CD4-positive, alpha-beta memory T cell (primary cell): ENCODE data around the gene EXO1. TPM values are rescaled to one million over a fixed set of nuclear protein-coding genes. Genes with fewer than 3 reads are reported as not detected.
"Not testable (repeated sequence)": the region's sequence is repeated elsewhere in the genome, so short reads cannot be mapped to it uniquely, and the experiment has no call there.

Experiments used
- CTCF ChIA-PET: fragments of 350-600 bp; sonication (Branson Sonifier 250); formaldehyde crosslinking; loops from one replicate; lab custom pipeline; 2021; ENCODE audit warnings: inconsistent platforms; ENCODE audit not compliant: partially characterized antibody; lab: Charles Lee
- POLR2A ChIA-PET: fragments of 350-600 bp; sonication (Branson Sonifier 250); formaldehyde crosslinking; loops from one replicate; lab custom pipeline; 2021; ENCODE audit not compliant: partially characterized antibody; lab: Charles Lee
- DNase-seq, 5 donors: peaks; one replicate each; pipeline versions ENCODE4 v3.0.0 to v3.0.0-alpha.2; 2020 to 2022; ENCODE audit warnings: mixed read lengths in 1 of 5
- H3K27ac ChIP-seq: one replicate; pipeline ENCODE4 v1.7.0; 2013; ENCODE audit warnings: low read depth, low read length
- H3K27me3 ChIP-seq: 2 replicates; pipeline ENCODE4 v1.7.0; 2013; ENCODE audit warnings: mild to moderate bottlenecking, low read length, moderate library complexity; ENCODE audit not compliant: insufficient read depth
- H3K36me3 ChIP-seq: 2 replicates; pipeline ENCODE4 v1.7.0; 2013; ENCODE audit warnings: mild to moderate bottlenecking, low read length, moderate library complexity; ENCODE audit not compliant: insufficient read depth
- H3K4me1 ChIP-seq: 2 replicates; pipeline ENCODE4 v1.7.0; 2013; ENCODE audit warnings: mild to moderate bottlenecking, low read length, moderate library complexity; ENCODE audit not compliant: insufficient read depth
- H3K4me3 ChIP-seq, 2 donors: one replicate each; pipeline ENCODE4 v1.7.0; 2013; ENCODE audit warnings: low read length in 2 of 2, mild to moderate bottlenecking in 1 of 2
- H3K9me3 ChIP-seq, 2 donors: one replicate each; pipeline ENCODE4 v1.7.0; 2013; ENCODE audit warnings: low read length in 2 of 2, control low read depth in 1 of 2; ENCODE audit not compliant: control insufficient read depth in 1 of 2
- H3K27ac Mint-ChIP-seq, 7 donors: one replicate each; pipeline ENCODE4 v1.8.0; 2020 to 2021; ENCODE audit warnings: mixed read lengths in 7 of 7, mild to moderate bottlenecking in 6 of 7, inconsistent platforms in 3 of 7, moderate library complexity in 3 of 7
- H3K27me3 Mint-ChIP-seq, 2 donors: one replicate each; pipeline ENCODE4 v1.8.0; 2020 to 2021; ENCODE audit warnings: mixed read lengths in 2 of 2
- H3K36me3 Mint-ChIP-seq, 2 donors: one replicate each; pipeline ENCODE4 v1.8.0; 2020 to 2021; ENCODE audit warnings: mixed read lengths in 2 of 2, inconsistent platforms in 1 of 2, mild to moderate bottlenecking in 1 of 2
- H3K4me1 Mint-ChIP-seq, 4 donors: one replicate each; pipeline ENCODE4 v1.8.0; 2020 to 2021; ENCODE audit warnings: mixed read lengths in 4 of 4, mild to moderate bottlenecking in 1 of 4
- H3K4me3 Mint-ChIP-seq, 8 donors: one replicate each; pipeline ENCODE4 v1.8.0; 2020 to 2021; ENCODE audit warnings: mixed read lengths in 8 of 8, mild to moderate bottlenecking in 7 of 8, moderate library complexity in 6 of 8, inconsistent platforms in 3 of 8
- H3K9me3 Mint-ChIP-seq, 8 donors: one replicate each; pipeline ENCODE4 v1.8.0; 2020 to 2021; ENCODE audit warnings: mixed read lengths in 8 of 8, mild to moderate bottlenecking in 5 of 8, inconsistent platforms in 3 of 8, moderate library complexity in 1 of 8
- intact Hi-C: fragments of 100-400 bp; cut with micrococcal nuclease; formaldehyde crosslinking; loops from one replicate; pipeline ENCODE4 v1.15.1; 2023
- polyA plus RNA-seq, 2 donors: library from polyadenylated mRNA; unstranded; fragments of 300-500 nt; fragmentation: Illumina TruSeq; gene quantifications; one replicate each; pipeline ENCODE4 v1.2.3, GENCODE V29; 2021
- total RNA-seq, 2 experiments: library from RNA; stranded (reverse); gene quantifications; one replicate each; pipeline ENCODE4 v1.2.3, GENCODE V29; 2021

Gene EXO1
- total and polyA plus RNA-seq, 4 experiments from 2014 or later, result 0.41 to 0.44 TPM; not detected in 2

DNA sequence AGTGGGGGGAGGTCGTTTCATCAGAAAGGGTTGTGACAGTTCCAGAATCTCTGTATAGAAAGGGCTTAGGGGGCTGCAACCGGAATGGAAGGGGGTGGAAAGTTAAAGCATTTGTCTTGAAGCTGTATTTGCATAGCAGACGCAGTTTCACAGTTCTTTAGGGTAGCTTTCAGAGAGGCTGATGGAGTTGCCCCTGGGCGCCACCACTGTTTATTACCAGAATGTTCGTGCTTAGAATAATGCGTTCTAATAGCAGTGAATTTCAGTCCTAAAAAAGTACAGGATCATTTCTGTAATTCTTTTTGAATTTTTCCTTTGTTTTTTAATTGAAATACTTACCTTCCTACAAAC is 1.3 kb downstream of the EXO1 start:
- intact Hi-C loops, result loop anchor here (5.0 kb wide), 2 partner anchors 1272 to 1408 kb away; partner anchors contain the start of genes CEP170 and SDCCAG8
- no peaks in the 10 kb centered on the region for H3K36me3 ChIP-seq
- H3K4me1 Mint-ChIP-seq, result peaks cover 13 to 20% (median 15%) of the 10 kb centered on the region in 4 donors
- H3K36me3 Mint-ChIP-seq, result peaks cover 0 to 3% of the 10 kb centered on the region in 2 donors
- no peaks in the 10 kb centered on the region for H3K27me3 ChIP-seq
- ChIA-PET CTCF (no interaction called here), POLR2A (no interaction called here)
- DNase-seq, result no peak
- H3K9me3 Mint-ChIP-seq, result no peaks in the 10 kb centered on the region
- peak overlapping the region in 6 of 8 donors; percentile 29 to 99 (median 96) for H3K4me3 Mint-ChIP-seq
- peaks cover 14% of the 10 kb centered on the region for H3K4me1 ChIP-seq
- H3K4me3 ChIP-seq, result no peak overlapping the region
- H3K9me3 ChIP-seq, result no peaks in the 10 kb centered on the region
- peak overlapping the region in 2 of 7 donors; percentile 1 to 57 for H3K27ac Mint-ChIP-seq
- no peaks in the 10 kb centered on the region for H3K27me3 Mint-ChIP-seq
- H3K27ac ChIP-seq, result no peak overlapping the region

GRCh38 chr1:241855545-241856140 is 7.6 kb downstream of the EXO1 start:
- H3K27me3 Mint-ChIP-seq, H3K9me3 ChIP-seq, H3K4me3 ChIP-seq, H3K27me3 ChIP-seq, H3K4me1 ChIP-seq, POLR2A ChIA-PET, H3K36me3 ChIP-seq, CTCF ChIA-PET, H3K4me1 Mint-ChIP-seq, H3K27ac ChIP-seq, H3K9me3 Mint-ChIP-seq, H3K27ac Mint-ChIP-seq, H3K4me3 Mint-ChIP-seq, H3K36me3 Mint-ChIP-seq, DNase-seq, intact Hi-C loops: not testable (repeated sequence)

DNA sequence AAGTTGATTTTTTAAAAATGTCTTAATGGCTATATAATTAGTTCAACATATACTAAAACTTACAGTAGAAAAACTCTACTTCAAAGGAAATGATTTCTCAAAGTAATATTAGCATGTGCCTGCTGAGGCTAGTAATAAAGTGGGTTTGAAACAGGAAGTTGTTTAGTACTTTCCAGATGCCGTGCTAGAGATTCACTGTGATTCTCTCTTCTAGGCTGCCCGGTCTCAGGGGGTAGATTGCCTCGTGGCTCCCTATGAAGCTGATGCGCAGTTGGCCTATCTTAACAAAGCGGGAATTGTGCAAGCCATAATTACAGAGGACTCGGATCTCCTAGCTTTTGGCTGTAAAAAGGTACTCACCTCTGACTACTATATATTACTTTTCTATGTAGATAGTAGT is 9.1 kb downstream of the EXO1 start:
- H3K27ac ChIP-seq, result no peak overlapping the region
- no peaks in the 10 kb centered on the region for H3K27me3 Mint-ChIP-seq
- H3K4me1 Mint-ChIP-seq, result no peaks in the 10 kb centered on the region
- H3K9me3 Mint-ChIP-seq, result no peaks in the 10 kb centered on the region
- H3K36me3 ChIP-seq, result no peaks in the 10 kb centered on the region
- no peak for DNase-seq
- CTCF ChIA-PET, result interaction anchor here (0.9 to 1.8 kb wide), 2 partner anchors 9 to 15 kb away, joined by 3 to 6 read pairs; partner anchors contain the start of gene EXO1
- no peaks in the 10 kb centered on the region for H3K27me3 ChIP-seq
- H3K9me3 ChIP-seq, result no peaks in the 10 kb centered on the region
- peaks cover 3% of the 10 kb centered on the region for H3K4me1 ChIP-seq
- H3K27ac Mint-ChIP-seq, result peak overlapping the region in 1 of 7 donors; percentile 63
- POLR2A ChIA-PET, result no interaction called here
- intact Hi-C loops, result no loop called here
- no peak overlapping the region for H3K4me3 Mint-ChIP-seq
- H3K36me3 Mint-ChIP-seq, result no peaks in the 10 kb centered on the region
- H3K4me3 ChIP-seq, result no peak overlapping the region

GRCh38 chr1:241860922-241861321 is 12.9 kb downstream of the EXO1 start:
- no peaks in the 10 kb centered on the region for H3K36me3 ChIP-seq
- ChIA-PET POLR2A (no interaction called here), CTCF (no interaction called here)
- no peak for DNase-seq
- Mint-ChIP-seq H3K27ac (no peak overlapping the region), H3K27me3 (no peaks in the 10 kb centered on the region), H3K4me1 (no peaks in the 10 kb centered on the region), H3K4me3 (no peak overlapping the region), H3K36me3 (no peaks in the 10 kb centered on the region), H3K9me3 (no peaks in the 10 kb centered on the region)
- no peak overlapping the region for H3K4me3 ChIP-seq
- intact Hi-C loops, result no loop called here
- H3K9me3 ChIP-seq, result no peaks in the 10 kb centered on the region
- no peaks in the 10 kb centered on the region for H3K27me3 ChIP-seq
- no peak overlapping the region for H3K27ac ChIP-seq
- peaks cover 3% of the 10 kb centered on the region for H3K4me1 ChIP-seq

GRCh38 chr1:241869022-241869421 is 21.0 kb downstream of the EXO1 start:
- H3K27me3 Mint-ChIP-seq, result no peaks in the 10 kb centered on the region
- POLR2A ChIA-PET, result no interaction called here
- no peaks in the 10 kb centered on the region for H3K4me1 ChIP-seq
- no peaks in the 10 kb centered on the region for H3K36me3 Mint-ChIP-seq
- intact Hi-C loops, result no loop called here
- no peaks in the 10 kb centered on the region for H3K36me3 ChIP-seq
- H3K4me3 ChIP-seq, result no peak overlapping the region
- H3K27ac ChIP-seq, result no peak overlapping the region
- H3K9me3 Mint-ChIP-seq, result no peaks in the 10 kb centered on the region
- H3K4me1 Mint-ChIP-seq, result no peaks in the 10 kb centered on the region
- no peaks in the 10 kb centered on the region for H3K9me3 ChIP-seq
- DNase-seq, result no peak
- CTCF ChIA-PET, result no interaction called here
- H3K27me3 ChIP-seq, result no peaks in the 10 kb centered on the region
- H3K27ac Mint-ChIP-seq, result no peak overlapping the region
- H3K4me3 Mint-ChIP-seq, result no peak overlapping the region

GRCh38 chr1:241870336-241870735 is 22.3 kb downstream of the EXO1 start:
- Histone ChIP-seq H3K36me3 (no peaks in the 10 kb centered on the region), H3K9me3 (no peaks in the 10 kb centered on the region), H3K4me1 (no peaks in the 10 kb centered on the region), H3K27ac (no peak overlapping the region), H3K4me3 (no peak overlapping the region), H3K27me3 (no peaks in the 10 kb centered on the region)
- H3K9me3 Mint-ChIP-seq, result no peaks in the 10 kb centered on the region
- H3K27me3 Mint-ChIP-seq, result no peaks in the 10 kb centered on the region
- CTCF ChIA-PET, result no interaction called here
- intact Hi-C loops, result no loop called here
- no peaks in the 10 kb centered on the region for H3K4me1 Mint-ChIP-seq
- H3K36me3 Mint-ChIP-seq, result no peaks in the 10 kb centered on the region
- no peak overlapping the region for H3K4me3 Mint-ChIP-seq
- no peak for DNase-seq
- POLR2A ChIA-PET, result no interaction called here
- no peak overlapping the region for H3K27ac Mint-ChIP-seq

DNA sequence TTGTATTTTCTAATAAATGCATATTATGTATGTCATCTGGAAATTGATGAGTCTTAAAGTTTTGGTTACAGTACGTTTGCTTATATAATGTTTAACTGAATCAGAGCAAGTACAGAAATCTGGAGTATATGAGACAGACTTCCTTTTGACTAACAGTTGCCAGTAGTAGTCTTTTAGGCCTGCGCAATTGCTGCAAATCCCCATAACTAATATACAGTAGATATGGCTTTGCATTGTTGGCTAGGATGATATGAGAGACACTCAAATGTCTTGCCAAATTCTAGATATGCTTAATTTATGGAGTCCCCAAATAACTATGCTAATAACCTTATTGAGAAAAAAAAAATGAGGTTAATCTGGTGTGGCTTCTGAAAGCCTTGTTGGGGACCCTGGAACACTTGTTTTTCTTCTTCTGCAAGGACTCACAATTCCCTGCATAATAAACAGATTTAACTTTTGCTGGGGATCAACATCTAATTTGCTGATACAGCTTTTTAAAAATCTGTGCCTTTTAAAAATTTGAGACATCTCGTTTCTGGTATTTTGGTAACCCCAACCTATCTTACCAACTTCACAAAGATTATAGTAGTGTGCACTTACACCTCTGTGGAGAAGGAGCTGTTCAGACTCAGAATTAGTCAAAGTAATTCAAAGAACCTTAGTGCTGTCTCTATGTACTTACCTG is 22.9 kb downstream of the EXO1 start:
- CTCF ChIA-PET, result interaction anchor here (0.8 kb wide), 1 partner anchor 18 kb away, joined by 3 read pairs; no protein-coding TSS in a partner anchor

More for the DNA sequence above, 22.9 kb downstream of the EXO1 start:
- Mint-ChIP-seq H3K27ac (no peak overlapping the region), H3K27me3 (no peaks in the 10 kb centered on the region), H3K36me3 (no peaks in the 10 kb centered on the region), H3K4me1 (no peaks in the 10 kb centered on the region), H3K9me3 (no peaks in the 10 kb centered on the region), H3K4me3 (no peak overlapping the region)
- Histone ChIP-seq H3K27me3 (no peaks in the 10 kb centered on the region), H3K36me3 (no peaks in the 10 kb centered on the region), H3K27ac (no peak overlapping the region), H3K9me3 (no peaks in the 10 kb centered on the region), H3K4me1 (no peaks in the 10 kb centered on the region), H3K4me3 (no peak overlapping the region)
- DNase-seq, result no peak
- intact Hi-C loops, result no loop called here
- POLR2A ChIA-PET, result no interaction called here
